Astrocyte (in vitro differentiated cells and primary cell): ENCODE results near the gene PLSCR1.
"Not testable (repeated sequence)": the region's sequence is repeated elsewhere in the genome, so short reads cannot be mapped to it uniquely, and the experiment has no call there.

ENCODE experiments used
- EZH2 ChIP-seq: IDR thresholded peaks from 2 replicates; pipeline ENCODE4 v1.6.1; 2012; ENCODE audit warnings: mild to moderate bottlenecking, low read length, inconsistent platforms; ENCODE audit not compliant: insufficient read depth
- TF ChIP-seq, protein P1 (sequence below): IDR thresholded peaks from 2 replicates; pipeline ENCODE4 v1.5.1; 2011; ENCODE audit warnings: low read depth, mild to moderate bottlenecking, inconsistent platforms, low read length, moderate library complexity; ENCODE audit not compliant: insufficient read depth

- TF ChIP-seq EZH2 = not testable (repeated sequence)
- TF ChIP-seq, protein P1, sequence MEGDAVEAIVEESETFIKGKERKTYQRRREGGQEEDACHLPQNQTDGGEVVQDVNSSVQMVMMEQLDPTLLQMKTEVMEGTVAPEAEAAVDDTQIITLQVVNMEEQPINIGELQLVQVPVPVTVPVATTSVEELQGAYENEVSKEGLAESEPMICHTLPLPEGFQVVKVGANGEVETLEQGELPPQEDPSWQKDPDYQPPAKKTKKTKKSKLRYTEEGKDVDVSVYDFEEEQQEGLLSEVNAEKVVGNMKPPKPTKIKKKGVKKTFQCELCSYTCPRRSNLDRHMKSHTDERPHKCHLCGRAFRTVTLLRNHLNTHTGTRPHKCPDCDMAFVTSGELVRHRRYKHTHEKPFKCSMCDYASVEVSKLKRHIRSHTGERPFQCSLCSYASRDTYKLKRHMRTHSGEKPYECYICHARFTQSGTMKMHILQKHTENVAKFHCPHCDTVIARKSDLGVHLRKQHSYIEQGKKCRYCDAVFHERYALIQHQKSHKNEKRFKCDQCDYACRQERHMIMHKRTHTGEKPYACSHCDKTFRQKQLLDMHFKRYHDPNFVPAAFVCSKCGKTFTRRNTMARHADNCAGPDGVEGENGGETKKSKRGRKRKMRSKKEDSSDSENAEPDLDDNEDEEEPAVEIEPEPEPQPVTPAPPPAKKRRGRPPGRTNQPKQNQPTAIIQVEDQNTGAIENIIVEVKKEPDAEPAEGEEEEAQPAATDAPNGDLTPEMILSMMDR = not testable (repeated sequence)
Observed at GRCh38 chr3:146497145-146497843, 47.1 kb downstream of the PLSCR1 start.
